ENCODE results near the gene CARMIL1.

GRCh38 chr6:25615471-25615870 is 336.3 kb downstream of the CARMIL1 start:
- no peak for TF ChIP-seq POLR2A (IDR thresholded peaks at IDR 0.05; ENCODE audit: low read depth, low read length)
- TF ChIP-seq POLR2AphosphoS5 (IDR thresholded peaks at IDR 0.05; ENCODE audit: low read depth, low read length): no peak
